Heart right ventricle (tissue), 16 donors: ENCODE results near the gene CFDP1. TPM values are rescaled to one million over a fixed set of nuclear protein-coding genes. Genes with fewer than 3 reads are reported as not detected.

Experiments used
- ATAC-seq, 8 donors: fragments of 200-7000 bp; cut with Tn5 transposase; one replicate each; pipeline ENCODE4 v1.9.1; 2020; ENCODE audit warnings: mild to moderate bottlenecking in 8 of 8, moderate library complexity in 8 of 8, moderate number of reproducible peaks in 1 of 8
- DNase-seq, 2 donors: peaks; one replicate each; pipeline ENCODE4 v3.0.0-alpha.2; 2020
- H3K27ac ChIP-seq, 10 donors: fragments of 200-600 bp; sonication (generic) in 2 of 10; one replicate each; pipeline versions ENCODE4 v1.5.0 to v1.8.0; 2020 to 2022; ENCODE audit warnings: mild to moderate bottlenecking in 3 of 10
- H3K27me3 ChIP-seq, 7 donors: fragments of 200-600 bp; one replicate each; pipeline ENCODE4 v1.8.0; 2021 to 2022; ENCODE audit warnings: mild to moderate bottlenecking in 2 of 7
- H3K36me3 ChIP-seq, 9 donors: fragments of 200-600 bp; sonication (generic) in 1 of 9; one replicate each; pipeline versions ENCODE4 v1.5.0 to v1.8.0; 2020 to 2022; ENCODE audit warnings: mild to moderate bottlenecking in 2 of 9
- H3K4me1 ChIP-seq, 9 donors: fragments of 200-600 bp; sonication (generic) in 1 of 9; one replicate each; pipeline versions ENCODE4 v1.5.0 to v1.8.0; 2020 to 2022; ENCODE audit warnings: mild to moderate bottlenecking in 4 of 9
- H3K4me3 ChIP-seq, 10 donors: fragments of 200-600 bp; sonication (generic) in 2 of 10; one replicate each; pipeline versions ENCODE4 v1.5.0 to v1.8.0; 2020 to 2022; ENCODE audit warnings: mild to moderate bottlenecking in 7 of 10, moderate library complexity in 2 of 10
- H3K9me3 ChIP-seq, 11 donors: fragments of 200-600 bp in 10 of 11; sonication (generic) in 2 of 11; one replicate each; pipeline versions ENCODE4 v1.5.0 to v1.8.0; 2013 to 2022; ENCODE audit warnings: mild to moderate bottlenecking in 2 of 11, control low read depth in 1 of 11, moderate library complexity in 1 of 11
- WGBS, 2 donors: extraction: QIAGEN DNeasy Blood & Tissue Kit; methylation state at CpG; one replicate each; pipeline ENCODE4 v1.1.7; 2013; ENCODE audit warnings: inconsistent platforms in 1 of 2; 5-methylcytosine and 5-hydroxymethylcytosine counted together
- intact Hi-C, 10 donors: fragments of 100-400 bp; cut with DNase I; formaldehyde crosslinking; loops; one replicate each; pipeline versions ENCODE4 v1.11.1 to v1.14.2; 2022
- polyA plus RNA-seq, 2 donors: library from polyadenylated mRNA; stranded (reverse); fragments of 200-250 nt; gene quantifications; one replicate each; pipeline ENCODE4 v1.2.3, GENCODE V29; 2013
- total RNA-seq, 10 donors: library from RNA; stranded (reverse); fragmentation: NEBNext Ultra II Directional in 3 of 10; extraction: Animal tissue kit (Norgen Biotek cat#: 25700) in 3 of 10; gene quantifications; one replicate each; pipeline versions ENCODE4 v1.2.1 to v1.2.4, GENCODE V29; 2021 to 2023
- TF ChIP-seq, protein P1 (sequence below), 9 donors: fragments of 200-600 bp; sonication (generic) in 2 of 9; IDR thresholded peaks; one replicate each; pipeline versions ENCODE4 v1.5.0 to v1.8.0; 2021 to 2022; ENCODE audit warnings: antibody characterized with exemption in 9 of 9, mild to moderate bottlenecking in 5 of 9, moderate library complexity in 1 of 9
- donor health status: Arrhythmogenic right ventricular cardiomyopathy.
- donor health status: ischemic (EF 13 %, LVEDD 7.1; RV severe dilation, severe dysfunction).
- donor health status: healthy with polysubstance abuse.
- donor health status: DM: no; HTN: yes; CAD: no.
- donor health status: DM: no; HTN: no; CAD: no.
- donor health status: ischemic (EF 25% LVEDD 6.9; RV normal size, moderate dysfunction).
- donor health status: ischemic (EF 25% LVEDD 5.7; RV mildly dilated, moderate dysfunction).
- donor health status: healthy.
- donor health status: DM: yes; HTN: yes; CAD: no.
- donor health status: Ischemic cardiomyopathy.
- donor health status: ischemic (EF 35%, LVEDD 5.7; RV mildly dilated, moderate dysfunction).
- donor health status: nonischemic (EF 11% LVEDD 7.7; RV severe dilation, severe dysfunction).
- donor health status: DM: yes; HTN: yes; CAD: no.
- donor health status: PGD.
- donor health status: ischemic (EF 29% LVEDD 5.4; RV normal size, mild dysfunction).
- donor health status: nonischemic (EF 23%, LVEDD 6.1; RV moderate dilation, normal function).

Gene CFDP1
- total and polyA plus RNA-seq, 12 donors = 19.0 to 63.6 (median 25.0) TPM

DNA sequence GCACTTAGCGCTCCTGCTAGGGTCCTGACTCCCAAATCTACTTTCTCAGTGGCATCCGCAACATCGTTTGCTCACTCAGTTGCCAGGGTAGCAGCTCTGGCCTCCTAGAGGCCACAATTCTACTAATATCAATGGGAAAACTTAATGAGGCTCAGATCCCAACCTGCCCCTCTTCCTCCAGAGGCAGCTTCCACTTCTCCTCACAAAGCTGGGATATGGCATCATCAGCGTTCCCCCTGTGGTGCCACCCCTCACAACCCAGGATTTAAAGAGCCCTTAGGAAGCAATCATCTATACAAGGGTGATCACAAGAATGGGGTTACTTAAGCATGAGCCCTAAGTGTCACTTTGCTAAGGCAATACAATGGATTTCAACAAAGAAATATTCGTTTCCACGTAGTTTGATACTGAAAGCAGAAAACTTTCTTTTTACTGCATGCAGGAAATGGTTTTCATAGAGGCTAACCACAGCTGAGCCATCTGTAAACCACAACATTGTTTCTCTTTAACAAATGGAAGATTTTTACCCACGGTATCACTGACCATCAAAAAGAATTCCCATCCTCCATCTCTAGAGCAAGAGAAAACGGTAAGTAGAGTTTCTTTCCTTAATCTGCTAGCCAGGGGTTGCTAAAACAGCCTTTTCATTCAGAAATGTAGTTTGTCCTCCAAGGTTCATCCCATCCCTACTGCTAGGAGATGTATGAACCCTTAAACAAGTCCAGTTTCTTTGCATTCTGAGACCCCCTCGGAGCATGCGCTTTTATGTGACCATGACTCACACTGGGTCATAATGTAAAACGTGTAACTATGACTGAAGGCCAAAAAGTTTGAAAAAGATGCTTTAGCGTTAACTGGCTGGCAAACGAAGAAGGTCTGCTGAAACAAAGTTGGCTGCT, 113.5 kb downstream of the CFDP1 start:
- Histone ChIP-seq H3K27ac (peak overlapping the region in 5 of 10 donors; percentile 8 to 77 (median 24)), H3K36me3 (peaks cover 0 to 5% (median 0%) of the 10 kb centered on the region in 9 donors), H3K4me1 (peaks cover 0 to 47% (median 8%) of the 10 kb centered on the region in 9 donors), H3K9me3 (no peaks in the 10 kb centered on the region), H3K27me3 (peaks cover 0 to 71% (median 0%) of the 10 kb centered on the region in 7 donors), H3K4me3 (no peak overlapping the region)
- DNase-seq = no peak
- TF ChIP-seq, protein P1, sequence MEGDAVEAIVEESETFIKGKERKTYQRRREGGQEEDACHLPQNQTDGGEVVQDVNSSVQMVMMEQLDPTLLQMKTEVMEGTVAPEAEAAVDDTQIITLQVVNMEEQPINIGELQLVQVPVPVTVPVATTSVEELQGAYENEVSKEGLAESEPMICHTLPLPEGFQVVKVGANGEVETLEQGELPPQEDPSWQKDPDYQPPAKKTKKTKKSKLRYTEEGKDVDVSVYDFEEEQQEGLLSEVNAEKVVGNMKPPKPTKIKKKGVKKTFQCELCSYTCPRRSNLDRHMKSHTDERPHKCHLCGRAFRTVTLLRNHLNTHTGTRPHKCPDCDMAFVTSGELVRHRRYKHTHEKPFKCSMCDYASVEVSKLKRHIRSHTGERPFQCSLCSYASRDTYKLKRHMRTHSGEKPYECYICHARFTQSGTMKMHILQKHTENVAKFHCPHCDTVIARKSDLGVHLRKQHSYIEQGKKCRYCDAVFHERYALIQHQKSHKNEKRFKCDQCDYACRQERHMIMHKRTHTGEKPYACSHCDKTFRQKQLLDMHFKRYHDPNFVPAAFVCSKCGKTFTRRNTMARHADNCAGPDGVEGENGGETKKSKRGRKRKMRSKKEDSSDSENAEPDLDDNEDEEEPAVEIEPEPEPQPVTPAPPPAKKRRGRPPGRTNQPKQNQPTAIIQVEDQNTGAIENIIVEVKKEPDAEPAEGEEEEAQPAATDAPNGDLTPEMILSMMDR (IDR thresholded peaks at IDR 0.05) = no peak
- intact Hi-C loops = loop anchor here in 4 of 10 donors (10.0 kb wide), 3 partner anchors 55 to 85 kb away; no protein-coding TSS in a partner anchor
- 78 to 80% methylated on average over 13 of the region's 13 CpGs for WGBS, 2 donors
- no peak for ATAC-seq

DNA sequence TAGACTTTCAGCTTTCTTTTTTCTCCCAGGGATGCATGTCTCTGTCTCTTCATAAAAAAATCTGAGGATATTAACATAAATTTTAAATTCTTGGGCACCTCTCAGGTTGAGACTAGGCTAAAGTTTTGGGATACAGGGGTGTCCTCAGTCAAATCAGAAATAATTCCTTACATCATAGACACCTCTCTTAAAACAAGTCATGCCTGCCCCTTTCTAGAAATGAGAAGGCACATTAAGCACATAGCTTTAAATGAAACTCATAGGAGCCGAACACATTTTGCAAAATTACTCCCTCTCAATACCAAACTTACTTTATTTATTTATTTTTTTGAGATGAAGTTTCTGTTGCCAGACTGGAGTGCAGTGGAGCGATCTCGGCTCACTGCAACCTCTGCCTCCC, 114.6 kb downstream of the CFDP1 start:
- peaks cover 0 to 5% (median 0%) of the 10 kb centered on the region in 9 donors for H3K36me3 ChIP-seq
- H3K4me1 ChIP-seq = peaks cover 0 to 47% (median 8%) of the 10 kb centered on the region in 9 donors
- H3K27me3 ChIP-seq = peaks cover 0 to 69% (median 0%) of the 10 kb centered on the region in 7 donors
- H3K4me3 ChIP-seq = no peak overlapping the region
- no peak for ATAC-seq
- 99 to 100% methylated on average over 3 of the region's 3 CpGs for WGBS, 2 donors
- no peaks in the 10 kb centered on the region for H3K9me3 ChIP-seq
- intact Hi-C loops = loop anchor here in 3 of 10 donors (10.0 kb wide), 2 partner anchors 56 to 84 kb away; no protein-coding TSS in a partner anchor
- no peak for DNase-seq
- peak overlapping the region in 2 of 10 donors; percentile 74 to 77 for H3K27ac ChIP-seq
- TF ChIP-seq, protein P1 (IDR thresholded peaks at IDR 0.05) = no peak

DNA sequence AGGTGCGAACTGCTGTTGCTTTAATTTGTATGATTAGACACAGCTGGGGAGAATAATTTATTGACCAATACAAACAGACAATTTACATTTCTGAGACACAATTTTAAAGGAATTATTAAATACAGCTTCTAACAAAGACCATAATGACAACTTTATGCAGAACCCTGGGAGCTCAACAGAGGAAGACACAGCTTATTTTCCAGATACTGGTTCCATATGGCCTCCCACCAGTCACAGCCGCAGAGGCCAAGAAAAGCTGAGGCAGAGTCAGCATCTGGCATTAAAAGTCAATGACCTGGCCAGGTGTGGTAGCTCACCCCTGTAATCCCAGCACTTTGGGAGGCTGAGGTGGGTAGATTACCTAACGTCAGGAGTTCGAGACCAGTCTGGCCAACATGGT, 115.8 kb downstream of the CFDP1 start:
- H3K27ac ChIP-seq = peak overlapping the region in 8 of 10 donors; percentile 13 to 78 (median 62)
- no peak overlapping the region for H3K4me3 ChIP-seq
- no peaks in the 10 kb centered on the region for H3K9me3 ChIP-seq
- intact Hi-C loops = loop anchor here in 3 of 10 donors (10.0 kb wide), 2 partner anchors 57 to 83 kb away; no protein-coding TSS in a partner anchor
- peaks cover 0 to 41% (median 8%) of the 10 kb centered on the region in 9 donors for H3K4me1 ChIP-seq
- WGBS, 2 donors = 76 to 83% methylated on average over 4 of the region's 4 CpGs
- ATAC-seq (peak in 2 of 8 donors; percentile 10 to 20), DNase-seq (no peak)
- H3K27me3 ChIP-seq = peaks cover 0 to 63% (median 0%) of the 10 kb centered on the region in 7 donors
- TF ChIP-seq, protein P1 (IDR thresholded peaks at IDR 0.05) = no peak
- H3K36me3 ChIP-seq = peaks cover 0 to 11% (median 0%) of the 10 kb centered on the region in 9 donors

DNA sequence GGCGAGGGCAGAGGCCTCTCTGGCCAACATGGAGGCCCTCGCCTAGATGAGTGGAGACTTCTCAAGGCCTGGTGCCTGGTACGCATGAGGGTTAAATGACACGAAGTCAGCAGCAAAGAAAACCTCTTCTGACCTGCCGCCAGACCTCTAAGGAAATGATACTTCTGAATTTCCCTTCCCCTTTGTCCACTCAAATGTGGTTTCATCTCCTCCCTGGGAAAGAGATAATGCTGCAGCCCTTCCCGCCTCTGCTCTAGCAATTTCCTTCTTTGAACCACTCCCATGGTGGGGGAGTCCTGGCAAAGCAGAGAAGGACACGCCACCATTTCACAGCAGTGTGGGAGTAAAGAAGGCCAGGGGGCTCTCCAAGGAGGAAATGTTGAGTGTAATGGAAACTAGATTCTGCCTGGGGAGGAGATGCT, 116.2 kb downstream of the CFDP1 start:
- H3K4me1 ChIP-seq = peaks cover 0 to 42% (median 8%) of the 10 kb centered on the region in 9 donors
- peak in 1 of 2 donors; percentile 66 for DNase-seq
- no peaks in the 10 kb centered on the region for H3K9me3 ChIP-seq
- H3K36me3 ChIP-seq = peaks cover 0 to 14% (median 0%) of the 10 kb centered on the region in 9 donors
- intact Hi-C loops = loop anchor here in 3 of 10 donors (10.0 kb wide), 2 partner anchors 58 to 82 kb away; no protein-coding TSS in a partner anchor
- peak in 7 of 8 donors; percentile 51 to 91 (median 80) for ATAC-seq
- H3K4me3 ChIP-seq = no peak overlapping the region
- peak overlapping the region in 7 of 10 donors; percentile 39 to 78 (median 67) for H3K27ac ChIP-seq
- 62 to 73% methylated on average over 7 of the region's 7 CpGs for WGBS, 2 donors
- peaks cover 0 to 59% (median 0%) of the 10 kb centered on the region in 7 donors for H3K27me3 ChIP-seq
- TF ChIP-seq, protein P1 (IDR thresholded peaks at IDR 0.05) = no peak
